ACHN (cell line): ENCODE measurements around the gene PTK6.

ENCODE experiments used
- DNase-seq: peaks from one replicate; pipeline ENCODE4 v3.0.0-alpha.2; 2015
- in situ Hi-C: cut with HindIII; loops from 2 replicates; pipeline ENCODE4 v1.10.0; 2017; ENCODE audit warnings: low sequenced_read_pairs, low pct_ligation_motif_present, low pct_unique_long_range_greater_than_20kb

The PTK6 gene

GRCh38 chr20:63537525-63538203 is 488 bp upstream of the PTK6 start:
- peak; percentile 96 for DNase-seq
- in situ Hi-C loops: no loop called here

- in situ Hi-C loops: no loop called here
- DNase-seq: peak; percentile 49
Observed at GRCh38 chr20:63536241-63536977, 767 bp downstream of the PTK6 start.

- DNase-seq: no peak
- in situ Hi-C loops: no loop called here
Observed at GRCh38 chr20:63534831-63535651, 2.1 kb downstream of the PTK6 start.

- no peak for DNase-seq
- in situ Hi-C loops: no loop called here
Observed at GRCh38 chr20:63534427-63534830, 2.7 kb downstream of the PTK6 start.

- in situ Hi-C loops: no loop called here
- no peak for DNase-seq
Observed at GRCh38 chr20:63533871-63534393, 3.2 kb downstream of the PTK6 start.

GRCh38 chr20:63533388-63533787 is 3.8 kb downstream of the PTK6 start:
- no peak for DNase-seq
- in situ Hi-C loops: no loop called here

GRCh38 chr20:63532449-63532971 is 4.7 kb downstream of the PTK6 start:
- DNase-seq: no peak
- in situ Hi-C loops: no loop called here

GRCh38 chr20:63531686-63532448 is 5.3 kb downstream of the PTK6 start:
- no peak for DNase-seq
- in situ Hi-C loops: no loop called here

- in situ Hi-C loops: no loop called here
- DNase-seq: no peak
Observed at GRCh38 chr20:63530788-63531160, 6.4 kb downstream of the PTK6 start.

GRCh38 chr20:63529861-63530787 is 7.1 kb downstream of the PTK6 start:
- in situ Hi-C loops: no loop called here
- DNase-seq: no peak

GRCh38 chr20:63529180-63529860 is 7.9 kb downstream of the PTK6 start:
- no peak for DNase-seq
- in situ Hi-C loops: no loop called here

- DNase-seq: no peak
- in situ Hi-C loops: no loop called here
Observed at GRCh38 chr20:63527184-63527583, 10.0 kb downstream of the PTK6 start.

GRCh38 chr20:63525971-63526370 is 11.2 kb downstream of the PTK6 start:
- in situ Hi-C loops: no loop called here
- DNase-seq: no peak

GRCh38 chr20:63525185-63525584 is 12.0 kb downstream of the PTK6 start:
- in situ Hi-C loops: no loop called here
- no peak for DNase-seq

- DNase-seq: no peak
- in situ Hi-C loops: no loop called here
Observed at GRCh38 chr20:63522981-63523611, 14.1 kb downstream of the PTK6 start.

- no peak for DNase-seq
- in situ Hi-C loops: no loop called here
Observed at GRCh38 chr20:63522091-63522868, 14.9 kb downstream of the PTK6 start.
